SKM-1 (cell line): ENCODE results near the gene VCL.
"Not testable (repeated sequence)": the region's sequence is repeated elsewhere in the genome, so short reads cannot be mapped to it uniquely, and the experiment has no call there.

Experiments used
- DNase-seq: peaks from one replicate; lab custom pipeline; 2025; ENCODE audit not compliant: unreplicated experiment; lab: John Stamatoyannopoulos, UW

VCL gene

GRCh38 chr10:73971636-73972354, 26.1 kb upstream of the VCL start:
- no peak for DNase-seq

- DNase-seq, result no peak
These were observed 24.5 kb upstream of the VCL start for GRCh38 chr10:73973427-73973826.

- DNase-seq, result no peak
These were observed 23.5 kb upstream of the VCL start for GRCh38 chr10:73974309-73974946.

GRCh38 chr10:73975388-73975787, 22.5 kb upstream of the VCL start:
- DNase-seq, result no peak

GRCh38 chr10:73979141-73979808, 18.6 kb upstream of the VCL start:
- no peak for DNase-seq

GRCh38 chr10:73979809-73980433, 18.0 kb upstream of the VCL start:
- DNase-seq, result peak; percentile 95

- DNase-seq, result no peak
These were observed 16.1 kb upstream of the VCL start for GRCh38 chr10:73981812-73982211.

GRCh38 chr10:73983096-73984047, 14.5 kb upstream of the VCL start:
- peak; percentile 57 for DNase-seq

- no peak for DNase-seq
These were observed 8.2 kb upstream of the VCL start for GRCh38 chr10:73989594-73990150.

GRCh38 chr10:73991203-73991883, 6.6 kb upstream of the VCL start:
- DNase-seq, result no peak

GRCh38 chr10:73991884-73992245, 6.1 kb upstream of the VCL start:
- peak; percentile 88 for DNase-seq

GRCh38 chr10:73992899-73993788, 4.8 kb upstream of the VCL start:
- DNase-seq, result peak; percentile 51

GRCh38 chr10:73995035-73995358, 2.9 kb upstream of the VCL start:
- no peak for DNase-seq

- DNase-seq, result peak; percentile 72
These were observed 492 bp upstream of the VCL start for GRCh38 chr10:73997461-73997786.

- no peak for DNase-seq
These were observed 660 bp downstream of the VCL start for GRCh38 chr10:73998623-73998928.

GRCh38 chr10:73998929-73999691, 1.2 kb downstream of the VCL start:
- DNase-seq, result no peak

GRCh38 chr10:73999703-74000102, 1.8 kb downstream of the VCL start:
- DNase-seq, result no peak

GRCh38 chr10:74000244-74000643, 2.3 kb downstream of the VCL start:
- not testable (repeated sequence) for DNase-seq
